NOMO-1 (cell line): ENCODE measurements around the gene GGN.

ENCODE experiments used
- DNase-seq, 2 experiments: peaks; one replicate each; lab custom pipeline; 2025; ENCODE audit not compliant: unreplicated experiment in 2 of 2; lab: John Stamatoyannopoulos, UW

The GGN gene

DNA sequence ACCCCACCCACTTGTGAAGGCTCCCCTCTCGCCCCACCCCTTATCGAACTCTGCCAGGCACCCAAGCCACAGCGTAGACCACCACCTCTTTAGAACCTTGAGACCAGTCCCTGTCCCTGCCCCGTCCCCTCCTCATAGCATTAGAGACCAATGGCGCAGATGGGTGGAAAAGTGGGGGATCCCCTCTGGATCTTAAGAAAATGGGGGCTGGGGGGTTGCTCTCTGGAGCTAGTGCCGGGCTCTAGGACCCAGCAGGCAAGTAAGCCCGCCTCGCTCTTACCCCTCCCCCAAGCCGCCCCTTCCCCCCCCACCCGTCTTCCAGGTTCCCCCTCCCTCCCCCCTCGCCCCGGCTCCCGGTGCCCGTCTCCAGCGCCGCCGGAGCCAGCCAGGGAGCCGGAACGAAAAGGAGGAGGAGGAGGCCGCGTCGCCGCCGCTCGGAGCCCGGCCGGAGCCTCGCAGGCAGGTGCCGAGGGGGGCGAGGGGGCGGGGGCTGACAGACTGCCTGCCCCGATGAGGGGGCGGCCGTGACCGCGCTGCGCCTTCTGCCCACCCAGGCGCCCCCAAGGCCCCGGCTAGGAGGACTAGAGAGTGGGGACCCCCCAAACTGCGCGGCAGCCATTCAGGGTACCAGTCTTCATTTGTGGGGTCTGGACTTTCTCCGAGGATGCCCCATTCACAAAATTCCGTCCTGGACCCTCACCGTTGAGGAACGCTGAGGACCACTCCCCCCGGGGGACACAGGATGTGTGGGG, 691 bp upstream of the GGN start, which contains the start of gene SPRED3:
Gene SPRED3 (plus strand): TSS at position 349 of the 752 bp plus-strand sequence. CDS start 1,606 bp downstream, outside the sequence.
- no peak for DNase-seq

DNA sequence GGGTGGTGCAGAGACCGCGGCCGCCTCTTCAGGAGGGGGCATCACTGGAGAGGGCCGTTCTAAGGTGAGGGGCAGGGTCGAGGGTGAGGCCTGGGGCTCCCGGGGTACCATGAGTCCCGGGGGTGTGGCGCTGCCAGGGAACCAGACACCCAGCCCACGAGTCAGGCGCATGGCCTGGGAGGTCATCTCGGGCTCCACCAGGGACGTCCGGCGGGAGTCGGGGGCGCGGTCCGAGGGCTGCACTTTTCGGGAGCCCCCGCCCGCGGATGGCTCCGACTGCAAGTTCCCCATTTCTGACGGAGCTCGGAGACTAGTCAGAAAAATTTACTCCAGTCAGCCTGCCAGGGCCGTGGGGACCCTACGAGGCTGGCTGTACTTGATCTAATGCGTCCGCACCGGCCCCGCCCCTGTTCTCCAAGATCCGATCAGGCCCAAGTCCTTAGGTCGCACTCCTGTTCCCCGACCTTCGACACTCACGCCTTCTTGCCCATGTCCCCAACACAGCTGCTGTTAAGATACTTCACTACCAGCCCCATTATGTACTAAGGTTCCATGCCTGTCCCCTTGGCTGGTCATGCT, 774 bp downstream of the GGN start:
- peak; percentile 41 to 62 for DNase-seq

GRCh38 chr19:38386300-38386970, 1.4 kb downstream of the GGN start:
- no peak for DNase-seq

DNA sequence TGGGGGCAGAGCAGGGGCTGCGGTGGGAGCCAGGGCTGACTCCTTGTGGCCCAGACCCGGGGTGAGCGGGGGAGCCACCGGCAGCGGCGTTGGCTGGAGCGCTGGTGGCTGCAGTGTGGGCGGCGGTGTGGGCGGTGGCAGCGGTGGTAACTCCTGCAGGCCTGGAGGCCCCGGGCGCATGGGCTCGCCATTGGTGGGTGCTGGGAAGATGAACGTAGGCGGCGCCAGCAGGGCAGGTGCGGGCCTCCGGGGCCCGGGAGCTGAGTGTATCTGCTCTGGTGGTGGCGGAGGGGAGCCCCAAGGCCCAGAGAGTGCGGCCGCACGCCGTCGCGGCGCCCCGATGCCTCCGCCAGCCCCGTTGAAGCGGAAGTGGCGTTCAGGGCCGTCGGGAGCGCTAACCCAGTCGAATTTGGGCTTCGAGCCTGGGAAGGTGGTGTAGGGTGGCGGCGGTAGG, 2.0 kb downstream of the GGN start:
- DNase-seq, result no peak

DNA sequence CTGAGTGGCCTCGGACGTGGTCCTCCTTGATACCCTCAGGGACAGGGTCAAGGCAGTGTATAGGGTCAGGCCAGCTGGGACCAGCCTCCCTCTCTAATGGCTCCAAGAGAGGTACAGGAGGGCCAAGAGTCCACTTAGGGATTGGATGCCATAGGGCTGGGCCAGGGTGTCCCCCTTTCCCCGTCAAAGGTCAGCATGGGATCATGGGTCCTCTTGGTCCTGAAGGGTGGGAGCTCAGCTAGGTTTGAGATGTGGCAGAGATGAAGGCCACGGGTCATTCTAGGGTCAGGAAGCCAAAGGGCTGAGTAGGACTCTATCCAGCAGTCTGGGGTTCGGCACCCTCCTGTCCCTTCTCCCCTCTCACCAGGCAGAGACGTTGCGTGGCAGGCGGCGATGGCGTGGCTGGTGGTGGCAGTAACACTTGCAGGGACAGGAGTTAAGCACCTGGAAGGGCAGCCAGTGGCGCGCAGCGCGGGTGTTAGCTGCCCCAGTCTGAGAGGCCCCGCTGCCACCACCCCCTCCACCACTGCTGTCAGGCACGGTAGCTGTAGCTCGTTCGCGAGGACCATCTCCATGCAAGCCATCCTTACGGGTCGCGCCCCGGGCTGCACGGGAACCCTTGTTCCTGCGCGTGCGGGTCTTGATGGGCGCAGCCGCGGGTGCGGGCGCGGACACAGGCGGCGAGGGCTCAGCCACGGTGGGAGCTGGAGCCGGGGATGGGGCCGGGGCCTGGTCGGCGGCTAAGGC, 2.6 kb downstream of the GGN start:
- DNase-seq, result no peak

- DNase-seq, result no peak
Observed at GRCh38 chr19:38384209-38385027, 3.4 kb downstream of the GGN start.

DNA sequence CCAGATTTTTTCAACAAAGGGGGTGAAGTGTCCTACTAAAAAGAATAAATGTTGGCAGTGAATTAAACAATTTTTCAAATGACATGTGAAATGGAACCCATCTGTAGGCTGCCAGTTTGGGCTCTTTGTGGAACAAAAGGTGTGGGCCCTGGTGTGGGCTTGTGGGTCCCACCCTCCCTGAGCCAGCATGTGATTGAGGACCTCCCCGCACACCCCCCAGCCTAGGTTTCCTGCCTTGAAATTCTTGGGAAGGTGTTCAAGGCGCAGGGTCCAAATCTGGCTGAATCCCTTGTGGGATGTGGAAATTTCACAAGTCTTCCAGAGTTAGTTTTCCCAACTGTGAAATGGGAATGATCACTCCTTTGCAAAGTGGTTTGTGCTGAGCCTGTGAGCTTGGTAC, 4.1 kb downstream of the GGN start:
- DNase-seq, result no peak

DNA sequence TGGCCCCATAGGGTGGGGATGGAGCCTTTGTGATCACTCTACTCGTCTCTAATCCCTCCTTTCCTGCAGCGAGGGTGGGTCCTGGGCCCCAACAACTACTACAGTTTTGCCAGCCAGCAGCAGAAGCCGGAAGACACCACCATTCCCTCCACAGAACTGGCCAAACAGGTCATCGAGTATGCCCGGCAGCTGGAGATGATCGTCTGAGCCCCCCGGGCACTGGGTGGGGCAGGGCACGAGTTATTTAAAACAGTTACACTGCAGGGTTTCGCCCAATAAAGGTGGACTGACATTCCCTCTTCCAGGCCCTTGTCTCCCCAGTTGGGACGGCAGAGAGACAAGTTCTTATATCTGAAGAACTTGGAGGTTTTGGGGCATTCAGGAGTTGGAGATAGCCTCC, 4.7 kb downstream of the GGN start:
- DNase-seq, result no peak

GRCh38 chr19:38381138-38381537, 6.7 kb downstream of the GGN start:
- no peak for DNase-seq

DNA sequence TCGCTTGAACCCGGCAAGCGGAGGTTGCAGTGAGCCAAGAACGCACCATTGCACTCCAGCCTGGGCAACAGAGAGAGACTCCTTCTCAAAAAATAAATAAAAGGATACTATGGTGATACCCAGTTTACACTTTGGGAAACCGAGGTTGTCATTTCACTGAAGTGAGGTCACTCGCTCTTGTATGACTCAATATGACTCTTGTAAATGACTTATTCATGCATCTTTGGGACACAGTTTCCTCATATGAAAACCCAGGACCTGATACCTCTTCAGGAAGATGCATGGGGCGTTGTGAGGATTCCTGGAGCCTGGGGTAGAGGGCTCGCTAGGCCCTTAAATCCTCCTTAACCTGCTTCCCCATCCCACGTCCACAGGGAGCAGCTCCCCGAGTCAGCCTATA, 9.0 kb downstream of the GGN start:
- no peak for DNase-seq

GRCh38 chr19:38377052-38377451, 10.8 kb downstream of the GGN start:
- no peak for DNase-seq

DNA sequence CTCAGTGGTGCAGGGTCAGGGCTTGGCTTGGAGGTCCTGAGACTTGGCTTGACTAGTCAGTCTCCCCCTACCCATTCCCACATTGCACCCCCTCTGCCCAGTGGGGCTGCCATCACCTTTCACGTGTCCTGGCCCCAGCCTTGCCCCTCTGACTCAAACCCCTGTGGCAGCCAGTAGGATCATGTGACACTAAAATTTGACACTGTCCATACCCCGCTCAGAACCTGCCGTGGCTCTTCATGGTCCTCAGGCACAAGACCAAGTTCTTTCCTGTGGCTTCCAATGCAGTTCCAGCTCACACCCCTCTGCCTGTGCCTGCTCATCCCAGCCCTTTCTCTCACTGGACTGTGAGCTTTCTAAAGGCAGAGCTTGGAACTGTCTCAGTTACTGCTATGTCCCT, 11.3 kb downstream of the GGN start:
- DNase-seq, result no peak

GRCh38 chr19:38375748-38376147, 12.1 kb downstream of the GGN start:
- DNase-seq, result no peak

DNA sequence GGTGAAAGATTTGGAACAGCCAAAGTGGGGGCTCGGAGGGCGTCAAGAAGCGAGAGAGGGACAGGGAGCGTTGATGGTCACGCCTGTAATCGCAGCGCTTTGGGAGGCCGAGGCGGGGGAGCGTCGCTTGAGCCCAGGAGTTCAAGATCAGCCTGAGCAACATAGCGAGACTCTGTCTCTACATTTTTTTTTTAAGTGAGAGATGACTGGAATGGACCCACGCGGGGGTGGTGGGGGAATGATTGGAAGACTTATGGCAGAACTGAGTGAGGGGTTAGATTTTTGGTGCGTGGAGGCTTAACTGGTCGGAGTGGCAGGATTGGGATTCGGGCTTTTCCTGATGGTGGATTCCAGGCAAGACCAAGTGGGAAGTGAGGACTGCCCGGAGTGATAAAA, 12.7 kb downstream of the GGN start:
- DNase-seq, result peak in 1 of 2 experiments; percentile 58

- DNase-seq, result peak; percentile 99 to 100
Observed at GRCh38 chr19:38374332-38375097, 13.3 kb downstream of the GGN start, which contains the start of gene PSMD8. Gene PSMD8 (plus strand): TSS chr19:38374571. CDS start chr19:38374602, 31 bp downstream.

DNA sequence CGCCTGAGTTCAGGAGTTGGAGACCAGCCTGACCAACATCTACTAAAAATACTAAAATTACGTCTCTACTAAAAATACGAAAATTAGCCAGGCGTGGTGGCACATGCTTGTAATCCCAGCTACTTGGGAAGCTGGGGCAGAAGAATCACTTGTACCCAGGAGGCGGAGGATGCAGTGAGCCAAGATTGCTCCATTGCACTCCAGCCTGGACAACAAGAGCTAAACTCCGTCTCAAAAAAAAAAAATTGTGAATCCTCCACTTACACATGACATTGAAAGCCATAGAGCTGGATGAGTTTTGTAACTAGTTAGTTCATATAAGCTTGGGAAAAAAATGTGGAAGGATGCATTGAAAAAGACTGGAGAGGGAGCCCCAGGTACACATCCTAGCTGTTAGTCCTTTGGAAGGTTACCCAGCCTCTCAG, 13.9 kb downstream of the GGN start:
- DNase-seq, result no peak

GRCh38 chr19:38371081-38371480, 16.8 kb downstream of the GGN start:
- no peak for DNase-seq

- DNase-seq, result no peak
Observed at GRCh38 chr19:38370299-38370698, 17.5 kb downstream of the GGN start.

GRCh38 chr19:38369584-38369983, 18.2 kb downstream of the GGN start:
- no peak for DNase-seq
